ENCODE data around the gene SMYD3. TPM values are rescaled to one million over a fixed set of nuclear protein-coding genes. Genes with fewer than 3 reads are reported as not detected.

Gene SMYD3
- total RNA-seq, 8 experiments from 2014 or later, result 8.8 to 39.7 (median 29.1) TPM

- Histone ChIP-seq H3K4me1 (replicated peaks in 1 of 2) (no peaks in the 10 kb centered on the region), H3K4me3 (no peak overlapping the region), H3K27ac (no peak overlapping the region)
- 0 to 70% (median 36%) methylated on average over 1 to 4 of the region's 4 CpGs for WGBS, 10 experiments
- in situ Hi-C loops (cut with MboI; ENCODE audit: low pct_unique_long_range_greater_than_20kb in 2 of 9, low sequenced_read_pairs in 9 of 9, unreplicated experiment in 9 of 9), result loop anchor here in 6 of 9 experiments (25.0 kb wide), 4 partner anchors 104 to 1346 kb away; partner anchors contain the start of gene KIF26B (in 4 of the 6)
- peak in 4 of 8 experiments; percentile 34 to 77 (median 60) for ATAC-seq (replicated peaks in 6 of 8)
Observed at GRCh38 chr1:246482805-246483568, 24.1 kb downstream of the SMYD3 start.

- Histone ChIP-seq H3K27ac (no peak overlapping the region), H3K4me3 (no peak overlapping the region), H3K4me1 (replicated peaks in 1 of 2) (peaks cover 0 to 5% of the 10 kb centered on the region in 2 donors)
- WGBS, 10 experiments, result 57 to 100% (median 90%) methylated on average over 1 to 2 of the region's 2 CpGs; no CpG with 5 or more reads in 3 of the 10 experiments
- in situ Hi-C loops (cut with MboI; ENCODE audit: low pct_unique_long_range_greater_than_20kb in 2 of 9, low sequenced_read_pairs in 9 of 9, unreplicated experiment in 9 of 9), result loop anchor here in 6 of 9 experiments (25.0 kb wide), 4 partner anchors 108 to 1342 kb away; partner anchors contain the start of gene KIF26B (in 4 of the 6)
- ATAC-seq (replicated peaks in 6 of 8), result no peak
Observed at GRCh38 chr1:246479061-246479460, 28.0 kb downstream of the SMYD3 start.

GRCh38 chr1:246477634-246478033, 29.4 kb downstream of the SMYD3 start:
- Histone ChIP-seq H3K4me1 (replicated peaks in 1 of 2) (peaks cover 0 to 5% of the 10 kb centered on the region in 2 donors), H3K27ac (no peak overlapping the region), H3K4me3 (no peak overlapping the region)
- WGBS, 10 experiments, result 70 to 100% (median 81%) methylated on average over 1 to 2 of the region's 2 CpGs; no CpG with 5 or more reads in 1 of the 10 experiments
- ATAC-seq (replicated peaks in 6 of 8), result no peak
- in situ Hi-C loops (cut with MboI; ENCODE audit: low pct_unique_long_range_greater_than_20kb in 2 of 9, low sequenced_read_pairs in 9 of 9, unreplicated experiment in 9 of 9), result loop anchor here in 6 of 9 experiments (25.0 kb wide), 4 partner anchors 110 to 1340 kb away; partner anchors contain the start of gene KIF26B (in 4 of the 6)

GRCh38 chr1:246476771-246477170, 30.3 kb downstream of the SMYD3 start:
- peaks cover 0 to 5% of the 10 kb centered on the region in 2 donors for H3K4me1 ChIP-seq (replicated peaks in 1 of 2)
- ATAC-seq (replicated peaks in 6 of 8), result no peak
- H3K27ac ChIP-seq, result no peak overlapping the region
- in situ Hi-C loops (cut with MboI; ENCODE audit: low pct_unique_long_range_greater_than_20kb in 2 of 9, low sequenced_read_pairs in 9 of 9, unreplicated experiment in 9 of 9), result loop anchor here in 6 of 9 experiments (25.0 kb wide), 4 partner anchors 111 to 1339 kb away; partner anchors contain the start of gene KIF26B (in 4 of the 6)
- H3K4me3 ChIP-seq, result no peak overlapping the region
- 0 to 78% (median 59%) methylated on average over 1 of the region's 1 CpG; no CpG with 5 or more reads in 2 of the 10 experiments for WGBS, 10 experiments

GRCh38 chr1:246471688-246472087, 35.4 kb downstream of the SMYD3 start:
- Histone ChIP-seq H3K4me1 (replicated peaks in 1 of 2) (peaks cover 0 to 5% of the 10 kb centered on the region in 2 donors), H3K4me3 (no peak overlapping the region), H3K27ac (no peak overlapping the region)
- WGBS, 10 experiments, result 75 to 100% (median 100%) methylated on average over 1 of the region's 1 CpG; no CpG with 5 or more reads in 3 of the 10 experiments
- no peak for ATAC-seq (replicated peaks in 6 of 8)
- in situ Hi-C loops (cut with MboI; ENCODE audit: low pct_unique_long_range_greater_than_20kb in 2 of 9, low sequenced_read_pairs in 9 of 9, unreplicated experiment in 9 of 9), result loop anchor here in 4 of 9 experiments (25.0 kb wide), 1 partner anchor 459 kb away; no protein-coding TSS in a partner anchor

- Histone ChIP-seq H3K27ac (no peak overlapping the region), H3K4me3 (no peak overlapping the region), H3K4me1 (replicated peaks in 1 of 2) (peaks cover 4 to 6% of the 10 kb centered on the region in 2 donors)
- ATAC-seq (replicated peaks in 6 of 8), result no peak
- in situ Hi-C loops (cut with MboI; ENCODE audit: low pct_unique_long_range_greater_than_20kb in 2 of 9, low sequenced_read_pairs in 9 of 9, unreplicated experiment in 9 of 9), result loop anchor here in 4 of 9 experiments (25.0 kb wide), 1 partner anchor 458 kb away; no protein-coding TSS in a partner anchor
- WGBS, 10 experiments, result 60 to 100% (median 100%) methylated on average over 1 of the region's 1 CpG; no CpG with 5 or more reads in 1 of the 10 experiments
Observed at GRCh38 chr1:246470585-246470984, 36.5 kb downstream of the SMYD3 start.

GRCh38 chr1:246462986-246463385, 44.1 kb downstream of the SMYD3 start:
- in situ Hi-C loops (cut with MboI; ENCODE audit: low pct_unique_long_range_greater_than_20kb in 2 of 9, low sequenced_read_pairs in 9 of 9, unreplicated experiment in 9 of 9), result loop anchor here in 4 of 9 experiments (25.0 kb wide), 1 partner anchor 451 kb away; no protein-coding TSS in a partner anchor
- WGBS, 10 experiments, result 63 to 100% (median 92%) methylated on average over 1 to 2 of the region's 2 CpGs
- no peak for ATAC-seq (replicated peaks in 6 of 8)
- no peak overlapping the region for H3K27ac ChIP-seq
- H3K4me3 ChIP-seq, result no peak overlapping the region
- H3K4me1 ChIP-seq (replicated peaks in 1 of 2), result peaks cover 4 to 6% of the 10 kb centered on the region in 2 donors

GRCh38 chr1:246460406-246460805, 46.7 kb downstream of the SMYD3 start:
- in situ Hi-C loops (cut with MboI; ENCODE audit: low pct_unique_long_range_greater_than_20kb in 2 of 9, low sequenced_read_pairs in 9 of 9, unreplicated experiment in 9 of 9), result loop anchor here in 4 of 9 experiments (25.0 kb wide), 1 partner anchor 448 kb away; no protein-coding TSS in a partner anchor
- H3K4me3 ChIP-seq, result no peak overlapping the region
- H3K4me1 ChIP-seq (replicated peaks in 1 of 2), result peaks cover 0 to 1% of the 10 kb centered on the region in 2 donors
- ATAC-seq (replicated peaks in 6 of 8), result no peak
- 82 to 100% (median 100%) methylated on average over 1 of the region's 1 CpG; no CpG with 5 or more reads in 3 of the 10 experiments for WGBS, 10 experiments
- no peak overlapping the region for H3K27ac ChIP-seq

GRCh38 chr1:246459221-246459620, 47.9 kb downstream of the SMYD3 start:
- in situ Hi-C loops (cut with MboI; ENCODE audit: low pct_unique_long_range_greater_than_20kb in 2 of 9, low sequenced_read_pairs in 9 of 9, unreplicated experiment in 9 of 9), result loop anchor here in 4 of 9 experiments (25.0 kb wide), 1 partner anchor 447 kb away; no protein-coding TSS in a partner anchor
- ATAC-seq (replicated peaks in 6 of 8), result no peak
- H3K4me1 ChIP-seq (replicated peaks in 1 of 2), result peaks cover 0 to 8% of the 10 kb centered on the region in 2 donors
- 90 to 100% (median 92%) methylated on average over 1 to 14 of the region's 14 CpGs; no CpG with 5 or more reads in 1 of the 10 experiments for WGBS, 10 experiments
- no peak overlapping the region for H3K27ac ChIP-seq
- no peak overlapping the region for H3K4me3 ChIP-seq

GRCh38 chr1:246455476-246455875, 51.6 kb downstream of the SMYD3 start:
- Histone ChIP-seq H3K4me1 (replicated peaks in 1 of 2) (peaks cover 0 to 9% of the 10 kb centered on the region in 2 donors), H3K27ac (no peak overlapping the region), H3K4me3 (no peak overlapping the region)
- in situ Hi-C loops (cut with MboI; ENCODE audit: low pct_unique_long_range_greater_than_20kb in 2 of 9, low sequenced_read_pairs in 9 of 9, unreplicated experiment in 9 of 9), result loop anchor here in 4 of 9 experiments (25.0 kb wide), 1 partner anchor 443 kb away; no protein-coding TSS in a partner anchor
- 67 to 100% (median 91%) methylated on average over 1 of the region's 1 CpG; no CpG with 5 or more reads in 2 of the 10 experiments for WGBS, 10 experiments
- ATAC-seq (replicated peaks in 6 of 8), result no peak

GRCh38 chr1:246454655-246455054, 52.4 kb downstream of the SMYD3 start:
- Histone ChIP-seq H3K4me1 (replicated peaks in 1 of 2) (peaks cover 0 to 11% of the 10 kb centered on the region in 2 donors), H3K27ac (no peak overlapping the region), H3K4me3 (no peak overlapping the region)
- in situ Hi-C loops (cut with MboI; ENCODE audit: low pct_unique_long_range_greater_than_20kb in 2 of 9, low sequenced_read_pairs in 9 of 9, unreplicated experiment in 9 of 9), result loop anchor here in 4 of 9 experiments (25.0 kb wide), 1 partner anchor 442 kb away; no protein-coding TSS in a partner anchor
- ATAC-seq (replicated peaks in 6 of 8), result peak in 2 of 8 experiments; percentile 17 to 30

GRCh38 chr1:246450611-246451251, 56.3 kb downstream of the SMYD3 start:
- H3K27ac ChIP-seq, result no peak overlapping the region
- H3K4me1 ChIP-seq (replicated peaks in 1 of 2), result peaks cover 5 to 15% of the 10 kb centered on the region in 2 donors
- 29 to 93% (median 82%) methylated on average over 2 to 6 of the region's 6 CpGs for WGBS, 10 experiments
- in situ Hi-C loops (cut with MboI; ENCODE audit: low pct_unique_long_range_greater_than_20kb in 2 of 9, low sequenced_read_pairs in 9 of 9, unreplicated experiment in 9 of 9), result loop anchor here in 4 of 9 experiments (25.0 kb wide), 1 partner anchor 438 kb away; no protein-coding TSS in a partner anchor
- H3K4me3 ChIP-seq, result no peak overlapping the region
- ATAC-seq (replicated peaks in 6 of 8), result peak in 5 of 8 experiments; percentile 21 to 68 (median 44)
